Gastroesophageal sphincter (tissue), 3 donors: ENCODE data around the gene SESN2.

Experiments
- EP300 ChIP-seq: sonication (generic); formaldehyde crosslinking; IDR thresholded peaks from one replicate; pipeline ENCODE4 v1.6.1; 2017; ENCODE audit warnings: antibody characterized with exemption, mild to moderate bottlenecking
- POLR2A ChIP-seq, 2 donors: fragments of 450-650 bp; IDR thresholded peaks; one replicate each; pipeline ENCODE4 v1.6.1; 2017; ENCODE audit warnings: antibody characterized with exemption in 2 of 2, mild to moderate bottlenecking in 2 of 2, moderate library complexity in 1 of 2
- TF ChIP-seq, protein P1 (sequence below), 4 experiments: fragments of 200-600 bp in 2 of 4; fragments of 450-650 bp in 2 of 4; sonication (generic) in 1 of 4; IDR thresholded peaks; one replicate each; pipeline ENCODE4 v1.5.1; 2017 to 2019; ENCODE audit warnings: antibody characterized with exemption in 4 of 4, mild to moderate bottlenecking in 2 of 4, moderate library complexity in 2 of 4

GRCh38 chr1:28258628-28259251 is 578 bp upstream of the SESN2 start:
- TF ChIP-seq, protein P1, sequence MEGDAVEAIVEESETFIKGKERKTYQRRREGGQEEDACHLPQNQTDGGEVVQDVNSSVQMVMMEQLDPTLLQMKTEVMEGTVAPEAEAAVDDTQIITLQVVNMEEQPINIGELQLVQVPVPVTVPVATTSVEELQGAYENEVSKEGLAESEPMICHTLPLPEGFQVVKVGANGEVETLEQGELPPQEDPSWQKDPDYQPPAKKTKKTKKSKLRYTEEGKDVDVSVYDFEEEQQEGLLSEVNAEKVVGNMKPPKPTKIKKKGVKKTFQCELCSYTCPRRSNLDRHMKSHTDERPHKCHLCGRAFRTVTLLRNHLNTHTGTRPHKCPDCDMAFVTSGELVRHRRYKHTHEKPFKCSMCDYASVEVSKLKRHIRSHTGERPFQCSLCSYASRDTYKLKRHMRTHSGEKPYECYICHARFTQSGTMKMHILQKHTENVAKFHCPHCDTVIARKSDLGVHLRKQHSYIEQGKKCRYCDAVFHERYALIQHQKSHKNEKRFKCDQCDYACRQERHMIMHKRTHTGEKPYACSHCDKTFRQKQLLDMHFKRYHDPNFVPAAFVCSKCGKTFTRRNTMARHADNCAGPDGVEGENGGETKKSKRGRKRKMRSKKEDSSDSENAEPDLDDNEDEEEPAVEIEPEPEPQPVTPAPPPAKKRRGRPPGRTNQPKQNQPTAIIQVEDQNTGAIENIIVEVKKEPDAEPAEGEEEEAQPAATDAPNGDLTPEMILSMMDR (IDR thresholded peaks at IDR 0.05): no peak
- TF ChIP-seq POLR2A (IDR thresholded peaks at IDR 0.05) (no peak), EP300 (no peak)
